DOHH2 (cell line): ENCODE results near the gene GNAS-AS1.

ENCODE experiments used
- H3F3A ChIP-seq: fragments of 200-600 bp; sonication (generic), shearing (Covaris generic); 2 replicates; pipeline ENCODE4 v1.6.0; 2016; ENCODE audit warnings: antibody characterized with exemption, mild to moderate bottlenecking; ENCODE audit not compliant: control insufficient read depth, insufficient read depth
- H3K27ac ChIP-seq: fragments of 200-600 bp; sonication (generic); 2 replicates; pipeline ENCODE4 v1.5.1; 2014; ENCODE audit warnings: low read depth, mild to moderate bottlenecking, low read length, moderate library complexity
- H3K27me3 ChIP-seq: fragments of 200-600 bp; sonication (generic); 2 replicates; pipeline ENCODE4 v1.6.1; 2014; ENCODE audit warnings: mild to moderate bottlenecking, low read length, mixed read lengths; ENCODE audit not compliant: control insufficient read depth
- H3K36me3 ChIP-seq: fragments of 200-600 bp; sonication (generic); 2 replicates; pipeline ENCODE4 v1.6.1; 2014; ENCODE audit warnings: mild to moderate bottlenecking, low read length, moderate library complexity, mixed read lengths; ENCODE audit not compliant: control insufficient read depth
- H3K4me1 ChIP-seq: fragments of 200-600 bp; sonication (generic); 2 replicates; pipeline ENCODE4 v1.6.1; 2014; ENCODE audit warnings: mild to moderate bottlenecking, low read length, mixed read lengths; ENCODE audit not compliant: control insufficient read depth
- H3K4me2 ChIP-seq: fragments of 200-600 bp; sonication (generic); 2 replicates; pipeline ENCODE4 v1.6.0; 2014; ENCODE audit warnings: mild to moderate bottlenecking, low read length, moderate library complexity
- H3K4me3 ChIP-seq: fragments of 200-600 bp; sonication (generic); 2 replicates; pipeline ENCODE4 v1.5.1; 2014; ENCODE audit warnings: mild to moderate bottlenecking, low read length, mixed read lengths
- H3K79me2 ChIP-seq: fragments of 200-600 bp; sonication (generic); 2 replicates; pipeline ENCODE4 v1.6.1; 2014; ENCODE audit warnings: mild to moderate bottlenecking, low read length, mixed read lengths; ENCODE audit not compliant: control insufficient read depth
- H3K9me2 ChIP-seq: fragments of 200-600 bp; sonication (generic); replicated peaks from 2 replicates; pipeline ENCODE4 v1.6.1; 2014; ENCODE audit warnings: mild to moderate bottlenecking, low read length, mixed read lengths; ENCODE audit not compliant: control insufficient read depth
- H3K9me3 ChIP-seq: fragments of 200-600 bp; sonication (generic); 2 replicates; pipeline ENCODE4 v1.6.1; 2014; ENCODE audit warnings: antibody characterized with exemption, low read length, mixed read lengths; ENCODE audit not compliant: control insufficient read depth, insufficient read depth
- H4K20me1 ChIP-seq: fragments of 200-600 bp; sonication (generic); 2 replicates; pipeline ENCODE4 v1.6.0; 2014; ENCODE audit warnings: low read depth, mild to moderate bottlenecking, antibody characterized with exemption, low read length, moderate library complexity; ENCODE audit not compliant: control insufficient read depth, insufficient read depth
- EZH2phosphoT487 ChIP-seq: fragments of 200-600 bp; sonication (generic); IDR thresholded peaks from 2 replicates; pipeline ENCODE4 v1.6.1; 2017; ENCODE audit warnings: borderline replicate concordance, mild to moderate bottlenecking, antibody characterized with exemption, low read length, moderate library complexity, mixed read lengths
- TF ChIP-seq, protein P1 (sequence below): fragments of 200-600 bp; sonication (generic); IDR thresholded peaks from one replicate; pipeline ENCODE4 v1.5.1; 2014; ENCODE audit warnings: antibody characterized with exemption, mild to moderate bottlenecking, low read depth, low read length; ENCODE audit not compliant: poor library complexity, severe bottlenecking

Gene GNAS-AS1

DNA sequence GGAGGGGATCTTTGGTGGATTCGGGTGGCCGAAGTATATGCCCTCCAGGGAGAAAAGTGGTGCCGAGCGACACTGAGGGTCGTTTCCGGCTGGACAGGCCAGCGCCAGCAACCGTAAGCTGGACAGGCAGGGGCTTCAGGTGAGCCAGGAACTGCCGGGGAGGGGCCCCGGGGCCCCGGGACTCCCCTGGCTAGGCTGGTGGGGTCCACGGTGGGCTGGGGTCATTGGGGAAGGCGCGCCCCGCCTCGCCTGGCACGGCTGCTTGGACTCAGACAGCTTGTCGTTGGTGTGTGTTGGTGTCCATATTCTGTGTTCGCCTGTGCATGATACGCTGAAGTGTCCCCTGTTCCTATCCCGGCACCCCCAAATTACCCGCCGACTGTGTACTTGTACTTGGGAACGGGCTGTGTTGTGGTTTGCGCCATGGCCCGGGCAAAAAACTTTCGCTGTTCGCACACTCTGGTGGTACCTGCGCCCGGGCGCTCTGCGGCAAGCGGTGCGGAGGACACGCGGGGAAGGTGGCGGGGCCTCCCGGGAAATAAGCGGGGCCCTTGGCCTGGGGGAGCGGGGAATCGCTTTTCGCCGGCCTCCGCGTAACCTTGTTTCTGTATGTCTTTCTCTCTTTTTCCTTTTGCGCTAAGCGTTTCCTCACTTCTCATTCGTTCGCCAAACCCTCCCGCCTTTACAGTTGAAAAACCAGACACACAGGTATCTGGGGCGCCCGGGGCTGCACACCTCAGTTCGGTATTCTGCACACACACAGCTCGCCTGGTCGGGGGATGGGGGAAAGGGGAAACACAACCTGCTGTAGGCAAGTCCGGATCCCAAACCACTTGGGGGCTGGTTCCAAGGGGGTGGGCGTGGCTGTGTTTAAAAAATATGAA is 5.0 kb upstream of the GNAS-AS1 start:
- no peaks in the 10 kb centered on the region for H3F3A ChIP-seq
- H3K27ac ChIP-seq = no peak overlapping the region
- H3K27me3 ChIP-seq = peaks cover 49% of the 10 kb centered on the region

DNA sequence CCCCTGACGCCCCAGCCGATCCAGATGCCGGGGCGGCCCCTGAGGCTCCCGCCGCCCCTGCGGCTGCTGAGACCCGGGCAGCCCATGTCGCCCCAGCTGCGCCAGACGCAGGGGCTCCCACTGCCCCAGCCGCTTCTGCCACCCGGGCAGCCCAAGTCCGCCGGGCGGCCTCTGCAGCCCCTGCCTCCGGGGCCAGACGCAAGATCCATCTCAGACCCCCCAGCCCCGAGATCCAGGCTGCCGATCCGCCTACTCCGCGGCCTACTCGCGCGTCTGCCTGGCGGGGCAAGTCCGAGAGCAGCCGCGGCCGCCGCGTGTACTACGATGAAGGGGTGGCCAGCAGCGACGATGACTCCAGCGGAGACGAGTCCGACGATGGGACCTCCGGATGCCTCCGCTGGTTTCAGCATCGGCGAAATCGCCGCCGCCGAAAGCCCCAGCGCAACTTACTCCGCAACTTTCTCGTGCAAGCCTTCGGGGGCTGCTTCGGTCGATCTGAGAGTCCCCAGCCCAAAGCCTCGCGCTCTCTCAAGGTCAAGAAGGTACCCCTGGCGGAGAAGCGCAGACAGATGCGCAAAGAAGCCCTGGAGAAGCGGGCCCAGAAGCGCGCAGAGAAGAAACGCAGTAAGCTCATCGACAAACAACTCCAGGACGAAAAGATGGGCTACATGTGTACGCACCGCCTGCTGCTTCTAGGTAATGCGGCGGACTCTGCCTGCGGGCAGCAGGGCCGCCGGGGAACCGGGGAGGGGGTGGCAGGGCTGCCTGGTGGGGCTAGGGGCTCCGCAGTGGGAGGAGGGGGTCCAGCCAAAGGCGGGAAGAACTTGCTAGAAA is 4.2 kb upstream of the GNAS-AS1 start:
- Histone ChIP-seq H3K27ac (no peak overlapping the region), H3K4me1 (peaks cover 15% of the 10 kb centered on the region), H3K27me3 (peaks cover 49% of the 10 kb centered on the region), H3K4me3 (no peak overlapping the region), H3K9me3 (no peaks in the 10 kb centered on the region), H3K36me3 (no peaks in the 10 kb centered on the region), H3F3A (no peaks in the 10 kb centered on the region), H4K20me1 (no peaks in the 10 kb centered on the region), H3K79me2 (peaks cover 11% of the 10 kb centered on the region), H3K9me2 (no peaks in the 10 kb centered on the region), H3K4me2 (no peak overlapping the region)
- TF ChIP-seq, protein P1, sequence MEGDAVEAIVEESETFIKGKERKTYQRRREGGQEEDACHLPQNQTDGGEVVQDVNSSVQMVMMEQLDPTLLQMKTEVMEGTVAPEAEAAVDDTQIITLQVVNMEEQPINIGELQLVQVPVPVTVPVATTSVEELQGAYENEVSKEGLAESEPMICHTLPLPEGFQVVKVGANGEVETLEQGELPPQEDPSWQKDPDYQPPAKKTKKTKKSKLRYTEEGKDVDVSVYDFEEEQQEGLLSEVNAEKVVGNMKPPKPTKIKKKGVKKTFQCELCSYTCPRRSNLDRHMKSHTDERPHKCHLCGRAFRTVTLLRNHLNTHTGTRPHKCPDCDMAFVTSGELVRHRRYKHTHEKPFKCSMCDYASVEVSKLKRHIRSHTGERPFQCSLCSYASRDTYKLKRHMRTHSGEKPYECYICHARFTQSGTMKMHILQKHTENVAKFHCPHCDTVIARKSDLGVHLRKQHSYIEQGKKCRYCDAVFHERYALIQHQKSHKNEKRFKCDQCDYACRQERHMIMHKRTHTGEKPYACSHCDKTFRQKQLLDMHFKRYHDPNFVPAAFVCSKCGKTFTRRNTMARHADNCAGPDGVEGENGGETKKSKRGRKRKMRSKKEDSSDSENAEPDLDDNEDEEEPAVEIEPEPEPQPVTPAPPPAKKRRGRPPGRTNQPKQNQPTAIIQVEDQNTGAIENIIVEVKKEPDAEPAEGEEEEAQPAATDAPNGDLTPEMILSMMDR = no peak
- TF ChIP-seq EZH2phosphoT487 = no peak

More for the DNA sequence above, 5.0 kb upstream of the GNAS-AS1 start:
- no peaks in the 10 kb centered on the region for H4K20me1 ChIP-seq
- no peaks in the 10 kb centered on the region for H3K9me3 ChIP-seq
- H3K4me2 ChIP-seq = no peak overlapping the region
- H3K9me2 ChIP-seq = no peaks in the 10 kb centered on the region
- H3K79me2 ChIP-seq = peaks cover 2% of the 10 kb centered on the region; the same call in 1 of the 2 replicates
- H3K36me3 ChIP-seq = no peaks in the 10 kb centered on the region
- H3K4me3 ChIP-seq = no peak overlapping the region
- TF ChIP-seq, protein P1 = no peak
- TF ChIP-seq EZH2phosphoT487 = peak; percentile 77; the same call in 1 of the 2 replicates
- peaks cover 13% of the 10 kb centered on the region for H3K4me1 ChIP-seq

DNA sequence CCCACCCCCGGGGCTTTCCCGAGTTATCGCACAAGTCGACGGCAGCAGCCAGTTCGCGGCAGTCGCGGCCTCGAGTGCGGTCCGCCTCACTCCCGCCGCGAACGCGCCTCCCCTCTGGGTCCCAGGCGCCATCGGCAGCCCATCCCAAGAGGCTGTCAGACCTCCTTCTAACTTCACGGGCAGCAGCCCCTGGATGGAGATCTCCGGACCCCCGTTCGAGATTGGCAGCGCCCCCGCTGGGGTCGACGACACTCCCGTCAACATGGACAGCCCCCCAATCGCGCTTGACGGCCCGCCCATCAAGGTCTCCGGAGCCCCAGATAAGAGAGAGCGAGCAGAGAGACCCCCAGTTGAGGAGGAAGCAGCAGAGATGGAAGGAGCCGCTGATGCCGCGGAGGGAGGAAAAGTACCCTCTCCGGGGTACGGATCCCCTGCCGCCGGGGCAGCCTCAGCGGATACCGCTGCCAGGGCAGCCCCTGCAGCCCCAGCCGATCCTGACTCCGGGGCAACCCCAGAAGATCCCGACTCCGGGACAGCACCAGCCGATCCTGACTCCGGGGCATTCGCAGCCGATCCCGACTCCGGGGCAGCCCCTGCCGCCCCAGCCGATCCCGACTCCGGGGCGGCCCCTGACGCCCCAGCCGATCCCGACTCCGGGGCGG is 3.4 kb upstream of the GNAS-AS1 start:
- H3K4me3 ChIP-seq = no peak overlapping the region
- TF ChIP-seq, protein P1 = no peak
- no peak for TF ChIP-seq EZH2phosphoT487
- peaks cover 21% of the 10 kb centered on the region for H3K4me1 ChIP-seq
- no peaks in the 10 kb centered on the region for H3F3A ChIP-seq
- peaks cover 47% of the 10 kb centered on the region for H3K27me3 ChIP-seq
- peaks cover 18% of the 10 kb centered on the region for H3K79me2 ChIP-seq
- no peaks in the 10 kb centered on the region for H4K20me1 ChIP-seq
- no peaks in the 10 kb centered on the region for H3K9me3 ChIP-seq
- no peaks in the 10 kb centered on the region for H3K36me3 ChIP-seq
- no peak overlapping the region for H3K4me2 ChIP-seq
- no peaks in the 10 kb centered on the region for H3K9me2 ChIP-seq
- no peak overlapping the region for H3K27ac ChIP-seq
